Measurements from ENCODE around the gene LRRC10B.

Gene LRRC10B

DNA sequence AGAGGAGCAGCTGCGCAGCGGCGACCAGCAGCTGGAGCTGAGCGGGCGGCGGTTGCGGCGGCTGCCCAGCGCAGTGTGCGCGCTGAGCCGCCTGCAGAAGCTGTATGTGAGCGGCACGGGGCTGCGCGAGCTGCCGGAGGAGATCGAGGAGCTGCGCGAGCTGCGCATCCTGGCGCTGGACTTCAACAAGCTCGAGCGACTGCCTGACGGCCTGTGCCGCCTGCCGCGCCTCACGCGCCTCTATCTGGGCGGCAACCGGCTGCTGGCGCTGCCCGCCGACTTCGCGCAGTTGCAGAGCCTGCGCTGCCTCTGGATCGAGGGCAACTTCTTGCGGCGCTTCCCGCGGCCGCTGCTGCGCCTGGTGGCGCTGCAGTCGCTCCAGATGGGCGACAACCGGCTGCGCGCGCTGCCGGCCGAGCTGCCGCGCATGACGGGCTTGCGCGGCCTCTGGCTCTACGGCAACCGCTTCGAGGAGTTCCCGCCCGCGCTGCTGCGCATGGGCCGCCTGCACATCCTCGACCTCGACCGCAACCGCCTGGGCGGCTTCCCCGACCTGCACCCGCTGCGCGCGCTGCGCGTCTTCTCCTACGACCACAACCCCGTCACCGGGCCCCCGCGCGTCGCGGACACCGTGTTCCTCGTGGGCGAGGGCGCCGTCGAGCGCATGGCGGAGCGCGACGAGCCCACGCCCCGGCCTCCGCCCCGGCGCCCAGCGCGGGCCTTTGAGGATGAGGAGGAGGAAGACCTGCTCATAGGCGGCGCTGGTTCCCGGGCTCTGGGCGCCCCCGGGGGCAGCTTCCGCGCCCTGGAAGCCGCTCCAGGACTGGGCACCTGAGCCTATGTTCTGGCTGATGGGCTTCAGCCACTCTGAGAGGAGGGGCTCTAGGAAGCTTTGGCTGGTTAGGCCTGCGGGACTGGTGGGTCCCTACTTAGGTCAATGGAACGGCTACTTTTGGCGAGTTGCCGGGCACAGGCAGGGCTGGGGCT, 787 bp downstream of the LRRC10B start:
- DNase-seq (ENCODE audit: low spot score) = no peak

DNA sequence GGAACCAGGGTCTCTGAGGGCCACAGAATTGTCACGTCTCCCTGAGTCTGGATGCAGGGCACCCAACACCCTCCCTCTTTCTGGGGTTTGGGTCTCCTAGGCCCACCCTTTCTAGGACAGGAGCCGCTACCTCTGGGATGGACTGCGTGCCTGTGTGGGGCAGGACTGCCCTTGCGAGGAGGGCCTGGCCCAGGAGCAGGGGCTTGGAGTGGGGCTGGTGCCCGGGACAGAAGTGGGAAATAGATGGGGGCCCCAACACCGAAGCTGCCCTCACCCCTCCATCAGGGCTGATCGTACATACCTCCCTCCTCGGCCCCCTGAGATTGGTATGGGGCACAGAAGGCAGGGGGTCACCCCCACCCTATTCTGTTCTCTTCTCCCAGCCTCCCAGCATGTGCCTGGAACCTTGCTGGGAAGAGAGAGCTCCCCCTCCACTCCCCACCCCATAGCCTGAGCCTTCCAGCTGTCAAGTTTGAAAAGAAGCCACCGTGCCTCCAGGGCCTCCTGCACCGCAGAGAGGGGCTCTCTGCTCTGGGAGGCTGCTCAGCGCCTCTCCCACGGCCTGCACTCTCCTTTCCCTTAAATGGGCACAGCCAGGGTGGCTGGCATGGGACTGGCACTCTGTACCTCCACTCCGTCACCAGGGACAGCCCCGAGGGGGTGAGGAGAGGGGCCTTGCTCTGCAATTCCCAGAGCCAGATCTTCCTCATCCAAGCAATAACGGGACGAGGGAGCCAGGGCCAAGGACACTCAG, 1.8 kb downstream of the LRRC10B start:
- no peak for DNase-seq (ENCODE audit: low spot score)

DNA sequence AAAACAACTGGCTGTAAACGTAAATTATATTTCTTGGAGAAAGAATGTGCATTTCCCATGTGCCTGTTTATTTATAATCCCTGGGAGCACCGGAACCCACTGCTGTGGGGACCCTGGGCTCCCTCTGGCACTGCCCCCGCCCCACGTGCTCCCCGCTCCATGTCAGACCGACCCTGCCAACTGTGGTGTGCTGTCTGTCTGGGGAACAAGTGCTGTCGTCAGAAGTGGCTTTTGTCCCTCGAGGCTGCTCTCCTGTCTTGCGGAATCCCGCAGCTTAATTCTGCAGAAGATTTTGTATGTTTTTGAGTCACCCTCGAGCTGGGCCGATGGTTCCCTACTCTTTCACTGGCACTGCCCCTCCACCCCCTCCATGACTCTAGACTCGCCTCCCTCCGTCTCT, 2.4 kb downstream of the LRRC10B start:
- DNase-seq (ENCODE audit: low spot score) = no peak

DNA sequence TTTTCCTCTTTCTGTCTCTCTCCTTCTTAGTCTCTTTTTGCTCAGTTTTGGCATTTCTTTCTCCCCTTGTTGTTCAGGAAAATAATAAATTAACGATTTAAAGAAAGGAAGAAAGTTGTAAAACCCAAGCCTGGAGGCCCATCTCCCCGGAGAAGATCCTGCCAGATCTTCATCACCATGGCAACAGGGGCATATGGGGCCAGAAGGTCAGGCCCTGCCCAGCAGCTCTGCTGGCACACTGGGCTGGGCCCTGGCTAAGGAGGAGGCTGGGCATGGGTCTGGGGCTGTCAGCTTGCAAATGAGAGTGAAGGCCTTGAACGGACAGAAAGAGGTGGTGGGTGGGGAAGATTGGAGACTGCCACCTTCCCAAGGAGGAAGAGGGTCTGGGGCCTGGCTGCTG, 2.8 kb downstream of the LRRC10B start:
- DNase-seq (ENCODE audit: low spot score) = no peak

DNA sequence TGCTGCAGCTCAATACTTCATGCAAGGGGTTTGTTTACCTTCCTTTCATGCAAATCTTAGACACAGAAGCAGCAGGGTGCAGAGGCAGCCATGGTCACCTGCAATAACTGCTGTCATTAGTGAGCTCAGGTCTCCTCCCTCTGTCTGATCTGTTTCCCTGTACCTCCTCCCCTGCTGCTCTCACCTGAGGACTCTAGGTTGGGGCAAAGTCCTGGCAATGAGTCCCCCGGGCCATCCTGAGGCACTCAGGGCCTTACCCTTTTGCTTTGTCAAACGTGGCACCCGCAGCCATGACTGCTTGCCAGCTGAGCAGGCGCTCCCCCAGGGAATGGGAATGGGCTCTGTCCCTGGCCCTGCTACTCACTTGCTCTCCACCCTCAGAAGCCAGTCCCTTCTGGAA, 3.9 kb downstream of the LRRC10B start:
- no peak for DNase-seq (ENCODE audit: low spot score)

DNA sequence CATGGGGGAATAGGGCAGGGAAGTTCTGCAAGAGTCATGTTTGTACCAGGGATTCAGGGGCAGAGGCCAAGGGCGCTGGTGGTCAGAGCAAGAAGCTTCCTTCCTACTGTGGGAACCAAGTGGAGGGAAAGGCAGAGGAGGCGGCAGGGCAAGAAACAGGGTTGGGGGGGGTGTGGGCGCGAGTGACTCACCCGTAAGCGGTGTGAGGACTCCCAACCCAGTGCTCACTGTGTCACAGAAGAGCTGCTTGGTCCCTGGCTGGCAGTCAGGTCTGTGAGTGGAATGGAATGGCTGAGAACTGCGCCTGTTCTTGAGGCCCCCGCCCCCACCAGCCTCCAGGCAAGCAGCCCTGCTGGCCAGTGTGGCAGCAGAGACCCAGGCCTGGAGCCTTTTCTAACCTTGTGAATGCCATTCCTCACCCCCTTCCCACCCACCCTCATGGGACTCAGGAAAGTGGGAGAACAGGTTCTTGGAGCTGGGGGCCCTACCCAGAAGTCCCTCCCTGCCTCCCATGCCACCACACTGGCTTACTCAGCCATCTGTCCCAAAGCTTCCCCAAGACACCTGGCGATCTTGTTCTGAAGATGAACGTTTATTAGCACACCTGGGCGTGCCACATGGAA, 4.7 kb downstream of the LRRC10B start:
- no peak for DNase-seq (ENCODE audit: low spot score)

DNA sequence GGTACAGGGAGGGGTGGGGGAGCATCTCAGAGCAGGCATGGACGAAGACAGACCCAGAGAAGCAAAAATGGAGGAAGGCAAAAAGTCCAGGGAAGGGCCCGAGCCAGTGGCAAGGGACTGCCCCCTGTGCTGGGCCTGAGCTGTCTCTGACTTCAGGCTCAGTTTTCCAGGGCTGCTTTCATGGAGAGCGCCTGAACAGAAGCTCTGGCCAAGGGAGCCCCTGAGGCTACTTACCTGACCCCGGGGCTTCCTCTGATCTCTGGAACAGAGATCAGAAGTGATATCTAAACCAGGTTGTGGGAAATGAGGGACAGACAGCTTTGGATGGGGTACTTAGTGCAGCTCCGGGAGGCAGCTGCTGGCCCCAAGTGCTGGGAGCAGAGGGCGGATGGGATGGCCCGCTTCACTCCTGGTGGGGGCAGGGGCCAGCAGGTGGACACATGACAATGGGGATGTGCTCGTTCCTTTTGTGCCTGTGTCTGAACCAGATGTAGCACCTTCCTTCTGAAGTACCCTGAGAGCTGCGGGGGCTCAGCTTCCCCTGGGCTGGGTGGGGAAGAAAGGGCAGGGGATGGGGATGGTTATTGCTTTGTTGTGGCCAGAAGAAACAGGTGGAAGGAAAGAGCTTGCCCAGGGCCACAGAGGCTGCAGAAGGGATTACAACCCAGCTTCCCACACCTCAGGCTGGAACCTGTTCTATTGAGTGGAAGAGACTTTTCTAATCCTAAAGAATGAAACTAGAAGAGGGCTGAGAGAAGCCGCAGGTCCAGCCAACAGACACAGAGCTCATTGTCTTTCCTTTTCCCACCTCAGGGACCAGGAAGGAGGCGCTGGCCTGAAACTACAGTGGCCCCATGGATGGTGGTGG, 5.7 kb downstream of the LRRC10B start:
- DNase-seq (ENCODE audit: low spot score) = peak; percentile 20

DNA sequence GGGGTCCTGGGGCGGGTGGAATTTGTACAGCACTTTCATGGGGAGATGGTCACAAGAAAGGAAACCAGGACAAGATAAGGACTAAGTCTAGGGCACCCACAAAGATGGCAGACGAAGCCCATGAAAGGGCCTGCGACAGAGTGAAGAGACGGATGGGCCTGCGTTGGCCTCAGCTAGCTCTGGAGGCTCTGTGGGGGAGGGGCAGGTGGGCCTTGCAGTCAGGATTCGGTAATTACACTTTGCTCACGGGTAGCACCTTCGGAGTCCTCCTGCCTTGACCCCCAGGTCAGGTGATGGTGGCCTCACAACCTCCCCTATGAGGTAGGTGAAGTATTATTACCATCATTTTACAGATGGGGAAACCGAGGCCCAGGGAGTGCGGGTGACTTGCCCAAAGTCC, 7.1 kb downstream of the LRRC10B start:
- DNase-seq (ENCODE audit: low spot score) = no peak

DNA sequence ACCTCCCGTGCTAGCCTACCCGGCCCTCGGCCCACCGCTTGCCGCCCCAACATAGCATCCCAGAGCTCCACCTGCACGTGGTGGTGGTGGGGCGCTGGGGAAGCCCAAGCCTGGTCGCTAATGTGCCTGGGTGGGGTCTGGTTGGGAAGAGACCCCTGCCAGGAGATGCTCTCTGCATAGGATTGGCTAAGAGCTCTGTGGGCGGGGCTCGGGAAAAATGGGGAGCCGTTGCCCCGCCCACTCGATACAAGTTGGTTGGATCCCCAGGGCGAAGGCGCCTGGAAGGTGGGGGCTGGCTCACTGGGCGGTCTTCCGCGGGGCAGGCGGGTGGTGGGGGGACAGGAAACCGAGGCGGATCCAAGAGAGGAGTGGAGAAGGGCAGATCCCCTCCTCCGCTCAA, 7.6 kb downstream of the LRRC10B start:
- no peak for DNase-seq (ENCODE audit: low spot score)

DNA sequence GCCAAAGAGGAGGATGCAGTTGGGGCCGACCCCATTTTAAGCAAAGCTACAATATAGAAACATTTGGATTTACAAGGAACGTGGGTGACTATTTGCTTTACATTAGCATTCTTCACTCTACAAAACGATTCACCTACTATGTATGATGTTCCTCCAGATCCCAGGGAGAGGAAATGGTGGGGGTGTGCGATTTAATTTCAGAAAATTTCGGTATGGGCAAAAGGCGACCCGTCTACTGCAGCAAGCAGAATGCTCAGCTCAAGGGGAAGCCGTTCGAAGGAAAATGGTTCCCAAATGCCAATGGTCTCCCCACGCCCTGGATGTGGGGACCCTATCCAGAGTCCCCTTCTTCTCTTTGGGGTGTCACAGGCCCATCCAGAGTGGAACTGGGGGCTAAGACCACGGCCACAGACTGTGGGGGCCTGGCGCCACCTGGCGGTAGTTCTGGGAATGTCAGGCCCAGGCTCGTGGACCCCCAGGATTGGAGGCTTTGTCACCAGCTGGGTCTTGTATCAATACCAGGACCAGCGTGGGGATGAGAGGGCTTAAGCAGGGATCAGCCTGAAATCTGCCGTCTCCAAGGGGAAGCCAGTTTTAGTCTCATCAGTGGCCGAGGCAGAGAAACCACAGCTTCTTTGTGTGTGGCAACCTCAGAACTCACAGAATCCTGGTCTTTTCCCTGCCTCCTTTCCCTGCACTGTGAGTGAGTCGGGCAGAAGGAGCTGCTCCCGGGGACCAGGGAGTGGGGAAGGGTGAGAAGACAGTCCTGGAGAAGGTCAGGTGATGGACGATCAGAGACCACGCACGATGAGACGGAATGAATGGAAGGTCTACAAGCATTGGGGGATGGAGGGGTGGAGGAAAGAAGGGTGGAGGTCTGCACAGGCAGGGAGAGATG, 8.4 kb downstream of the LRRC10B start:
- DNase-seq (ENCODE audit: low spot score) = peak; percentile 63

DNA sequence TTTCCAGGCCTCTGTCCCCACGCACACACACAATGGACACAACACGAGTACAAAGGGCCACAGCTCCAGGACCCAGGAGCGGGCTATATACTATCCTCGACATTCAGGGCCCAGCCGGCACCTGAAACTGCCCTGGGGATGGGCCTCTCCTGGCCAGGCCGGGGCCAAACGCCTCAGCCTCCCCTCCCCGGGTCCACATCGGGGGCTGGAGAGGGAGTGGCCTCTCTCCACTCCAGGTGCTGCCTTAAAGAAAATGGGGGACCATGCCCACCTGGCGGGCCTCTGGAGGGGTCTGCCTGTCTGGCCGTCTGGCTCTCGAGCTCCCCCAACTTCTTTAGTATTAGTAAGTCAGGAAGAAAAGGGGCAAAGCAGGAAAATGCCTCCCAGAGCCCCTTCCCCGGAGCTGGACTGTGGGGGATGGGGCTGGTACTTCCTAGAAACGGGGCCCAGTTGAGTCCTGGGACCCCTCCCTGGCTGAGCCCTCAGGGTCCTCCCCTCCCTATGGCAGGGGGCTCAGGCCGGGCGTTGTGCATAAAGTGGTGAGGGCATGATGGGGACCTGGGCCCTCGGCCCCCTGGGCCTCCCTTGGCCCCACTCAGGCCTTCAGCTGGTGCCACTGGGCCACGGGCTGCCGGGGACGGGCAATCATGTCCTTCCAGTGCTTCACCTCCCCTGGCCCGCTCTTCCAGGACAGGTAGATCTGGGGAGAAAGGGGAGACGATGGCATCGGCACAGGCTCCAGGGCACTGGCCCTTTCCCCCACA, 9.7 kb downstream of the LRRC10B start:
- DNase-seq (ENCODE audit: low spot score) = no peak

DNA sequence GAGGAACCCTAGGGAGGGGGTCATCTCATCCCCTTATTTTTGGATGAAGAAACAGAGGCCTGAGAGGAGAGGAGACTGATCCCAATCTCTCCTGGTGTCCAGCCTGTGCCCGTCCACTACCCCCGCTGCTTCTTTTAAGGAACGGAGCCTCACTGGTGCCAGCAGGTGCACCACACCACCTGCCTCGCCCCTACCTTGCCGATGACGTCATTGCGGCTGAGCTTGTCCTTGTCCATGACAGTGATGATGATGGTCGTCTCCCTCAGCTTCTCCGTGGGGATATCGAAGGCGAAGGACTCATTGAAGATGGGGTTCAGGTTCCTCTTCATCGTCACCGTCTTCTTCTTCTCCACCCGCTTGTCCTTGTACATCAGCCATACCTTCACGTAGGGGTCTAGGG, 14.3 kb downstream of the LRRC10B start:
- no peak for DNase-seq (ENCODE audit: low spot score)

DNA sequence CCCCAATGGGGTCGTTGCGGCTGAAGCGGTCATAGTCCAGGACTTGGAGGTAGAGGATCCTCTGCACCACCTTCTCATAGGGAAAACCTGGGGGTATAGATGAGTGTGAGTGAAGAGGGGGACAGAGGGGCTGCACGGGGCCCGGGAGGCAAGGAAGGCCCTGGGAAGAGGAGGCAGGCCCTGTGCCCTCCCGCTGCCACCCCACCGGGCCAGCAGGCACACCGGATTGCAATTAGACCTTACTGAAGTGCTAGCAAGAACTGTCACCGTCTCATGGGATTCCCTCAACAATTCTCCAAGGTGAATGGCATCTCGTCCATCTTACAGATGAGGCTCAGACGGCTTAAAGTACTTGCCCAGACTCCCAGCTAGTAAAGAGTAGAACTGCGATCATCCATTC, 15.9 kb downstream of the LRRC10B start:
- DNase-seq (ENCODE audit: low spot score) = no peak

DNA sequence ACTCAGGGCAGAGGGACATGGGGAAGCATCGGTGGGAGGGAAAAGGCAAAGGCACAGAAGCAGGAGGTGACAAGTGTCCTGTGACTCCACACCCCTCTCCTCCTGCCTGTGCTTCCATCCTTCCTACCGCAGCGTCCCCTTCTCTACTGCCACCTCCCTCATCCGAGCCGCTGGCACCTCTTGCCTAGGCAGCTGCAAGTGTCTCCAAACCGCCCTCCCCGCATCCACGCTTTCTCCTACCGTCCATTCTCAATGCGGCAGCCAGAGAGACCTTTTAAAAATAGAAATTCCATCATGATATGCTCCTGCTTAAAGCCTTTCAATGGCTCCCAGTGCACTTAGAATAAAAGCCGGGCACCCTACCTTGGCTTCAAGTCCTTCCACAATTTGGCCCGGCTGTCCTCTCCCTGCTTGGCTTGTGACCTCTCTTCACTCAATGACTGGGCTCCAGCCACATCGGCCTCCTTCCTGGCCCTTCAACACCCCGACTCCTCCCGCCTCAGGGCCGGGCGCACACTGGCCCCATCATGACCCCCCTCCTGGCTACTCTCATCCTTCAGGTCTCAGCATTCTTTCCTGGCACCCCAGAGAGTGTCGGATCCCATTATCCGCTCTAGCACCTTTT, 16.5 kb downstream of the LRRC10B start:
- DNase-seq (ENCODE audit: low spot score) = no peak

DNA sequence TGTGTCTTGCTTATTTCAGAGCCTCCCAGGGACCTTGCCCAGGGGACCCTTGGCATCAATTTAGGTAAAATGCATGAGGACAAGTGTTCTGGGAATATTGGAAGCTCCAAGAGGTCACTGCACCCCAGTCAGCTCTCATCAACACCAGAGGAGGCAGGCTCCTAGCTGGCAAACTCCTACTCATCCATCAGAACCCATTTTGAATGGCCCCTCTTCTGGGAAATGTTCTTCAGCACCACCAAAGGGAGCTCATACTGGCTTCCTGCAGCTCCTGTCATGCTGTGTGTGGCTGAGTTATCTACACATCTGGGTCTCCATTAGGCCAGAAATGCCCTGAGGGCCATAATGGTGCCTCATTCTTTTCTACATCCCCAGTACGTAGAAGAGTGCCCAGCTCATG, 17.7 kb downstream of the LRRC10B start:
- no peak for DNase-seq (ENCODE audit: low spot score)

DNA sequence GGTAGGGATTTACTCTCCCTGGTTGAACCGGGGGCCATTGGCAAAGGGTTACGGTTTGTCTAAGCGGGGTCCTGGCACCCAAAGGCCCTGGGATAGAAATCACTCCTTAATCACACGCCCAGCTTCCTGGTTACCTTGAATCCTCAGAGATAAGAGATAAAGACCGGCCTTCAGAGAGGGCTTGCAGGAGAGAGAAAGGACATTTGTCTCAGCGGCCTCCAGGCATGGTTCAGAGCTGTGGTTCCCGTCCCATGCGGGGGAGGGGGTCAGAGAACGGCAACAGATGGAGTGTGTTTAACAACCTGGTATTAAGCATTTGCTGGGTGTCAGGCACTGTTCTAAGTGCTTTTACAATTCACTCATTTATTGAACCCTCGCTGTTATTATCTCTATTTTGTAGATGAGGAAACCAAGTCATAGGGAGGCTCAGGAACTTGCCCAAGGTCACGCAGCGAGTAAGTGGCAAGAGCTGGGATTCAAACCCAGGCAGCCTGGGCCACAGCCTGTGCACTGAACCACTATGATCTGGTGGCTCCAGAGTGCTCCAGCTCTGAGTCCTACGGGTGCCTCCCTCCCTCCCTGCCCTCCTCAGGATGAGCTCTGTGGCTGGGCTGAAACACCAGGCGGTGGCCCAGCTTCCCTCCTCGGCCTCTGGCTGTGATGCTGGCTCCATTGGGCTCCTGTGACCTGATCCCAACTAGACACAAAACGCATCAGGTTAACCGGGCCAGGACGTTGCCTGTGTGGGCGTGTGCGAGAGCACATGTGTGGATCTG, 18.6 kb downstream of the LRRC10B start:
- DNase-seq (ENCODE audit: low spot score) = no peak

DNA sequence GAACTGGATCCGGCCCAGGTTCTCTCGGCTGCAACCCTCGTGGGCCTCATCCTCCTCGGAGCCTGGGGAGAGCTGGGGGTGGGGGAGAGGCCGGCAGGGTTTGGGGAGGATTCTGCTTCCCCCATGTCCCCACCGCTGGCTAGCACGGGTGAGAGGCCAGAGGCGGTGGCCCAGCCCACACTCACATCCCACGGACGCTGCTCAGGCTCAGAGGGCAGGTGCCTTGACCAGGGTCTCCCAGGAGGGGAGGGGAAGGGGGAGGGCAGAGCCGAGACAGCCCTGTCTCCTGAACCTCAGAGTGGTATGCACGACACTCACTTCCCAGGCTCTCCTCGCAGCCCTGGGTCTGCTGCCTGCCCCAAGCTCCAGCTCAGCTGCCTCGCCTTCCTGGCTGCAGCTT, 19.6 kb downstream of the LRRC10B start:
- DNase-seq (ENCODE audit: low spot score) = no peak

DNA sequence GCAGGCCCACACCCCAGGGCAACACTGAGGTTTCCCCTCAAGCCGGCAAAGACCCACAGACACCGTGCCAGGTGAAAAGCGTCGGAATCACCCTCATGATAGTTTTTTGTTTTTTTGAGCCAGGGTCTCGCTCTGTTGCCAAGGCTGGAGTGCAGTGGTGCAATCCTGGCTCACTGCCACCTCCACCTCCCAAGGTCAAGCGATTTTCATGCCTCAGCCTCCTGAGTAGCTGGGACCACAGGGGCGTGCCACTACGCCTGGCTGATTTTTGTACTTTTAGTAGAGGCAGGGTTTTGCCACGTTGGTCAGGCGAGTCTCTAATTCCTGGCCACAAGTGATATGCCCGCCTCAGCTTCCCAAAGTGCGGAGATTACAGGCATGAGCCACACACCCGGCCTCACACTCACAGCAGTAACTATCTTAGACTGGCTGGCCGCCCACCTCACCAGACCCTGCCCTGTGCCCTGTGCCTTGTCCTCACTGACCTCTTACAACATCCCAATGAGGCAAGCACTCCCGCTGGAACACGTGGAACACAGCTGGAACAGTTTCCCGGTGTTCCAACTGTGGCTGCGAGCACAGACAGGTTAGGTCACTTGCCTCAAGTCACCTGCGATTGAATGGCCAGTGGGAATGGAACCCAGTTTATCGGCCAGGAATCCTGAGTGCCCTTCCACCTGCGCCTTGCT, 21.1 kb downstream of the LRRC10B start:
- DNase-seq (ENCODE audit: low spot score) = no peak
